Activated CD8-positive, alpha-beta memory T cell treated with anti-CD3 and anti-CD28 coated beads, Interleukin-2, amount 50 U/mL, for 48 hours (primary cell): ENCODE measurements around the gene METRN.

ENCODE experiments used
- DNase-seq: peaks from one replicate; pipeline ENCODE4 v3.0.0-alpha.2; 2020

Gene METRN

DNA sequence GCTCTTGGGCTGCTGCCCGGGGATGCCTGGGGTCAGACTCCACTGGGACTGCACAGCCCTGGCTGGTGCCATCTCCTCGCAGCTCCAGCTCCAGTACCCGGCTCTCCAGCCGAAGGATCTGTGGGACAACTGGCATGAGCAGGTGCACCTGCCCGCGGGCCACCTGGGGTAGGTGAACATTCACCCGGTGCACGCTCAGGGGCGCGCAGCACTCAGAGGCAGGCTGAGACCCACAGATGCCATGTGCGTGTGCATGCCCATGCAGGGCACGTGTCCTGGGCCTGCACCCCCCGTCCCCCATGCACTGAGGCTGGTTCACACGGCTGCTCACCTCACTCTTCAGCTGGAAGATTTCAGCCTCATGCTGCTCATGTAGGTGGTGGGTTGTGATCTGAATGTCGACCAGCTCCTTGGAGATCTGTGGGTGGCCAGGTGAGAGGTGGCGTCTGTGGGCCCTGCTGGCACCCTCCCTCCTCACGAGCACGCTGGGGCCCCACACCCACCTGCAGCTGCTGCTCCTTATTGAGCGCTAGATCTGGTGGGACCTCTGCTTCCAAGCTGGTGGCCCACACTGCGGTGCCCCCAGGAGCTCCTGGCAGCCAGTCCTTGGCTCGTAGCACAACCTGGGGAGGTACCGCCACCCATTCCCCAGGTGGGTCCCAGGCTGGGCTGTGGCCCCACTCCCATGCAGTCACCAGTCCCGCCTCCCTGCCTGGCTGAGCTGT lies 10.7 kb downstream of the METRN start:
- no peak for DNase-seq

DNA sequence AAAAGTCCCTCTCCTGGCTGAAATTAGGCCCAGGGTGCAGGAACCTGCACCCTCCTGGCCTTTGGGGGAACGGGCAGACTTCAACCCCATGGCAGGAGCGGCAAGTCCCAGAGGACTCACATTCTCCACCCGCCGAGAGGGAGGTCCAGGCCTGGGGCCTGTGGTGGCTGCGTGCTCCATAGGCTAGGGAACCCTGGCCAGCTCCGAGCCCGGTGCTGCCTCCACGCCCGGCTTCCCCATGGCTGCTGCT lies 11.2 kb downstream of the METRN start:
- DNase-seq = no peak

DNA sequence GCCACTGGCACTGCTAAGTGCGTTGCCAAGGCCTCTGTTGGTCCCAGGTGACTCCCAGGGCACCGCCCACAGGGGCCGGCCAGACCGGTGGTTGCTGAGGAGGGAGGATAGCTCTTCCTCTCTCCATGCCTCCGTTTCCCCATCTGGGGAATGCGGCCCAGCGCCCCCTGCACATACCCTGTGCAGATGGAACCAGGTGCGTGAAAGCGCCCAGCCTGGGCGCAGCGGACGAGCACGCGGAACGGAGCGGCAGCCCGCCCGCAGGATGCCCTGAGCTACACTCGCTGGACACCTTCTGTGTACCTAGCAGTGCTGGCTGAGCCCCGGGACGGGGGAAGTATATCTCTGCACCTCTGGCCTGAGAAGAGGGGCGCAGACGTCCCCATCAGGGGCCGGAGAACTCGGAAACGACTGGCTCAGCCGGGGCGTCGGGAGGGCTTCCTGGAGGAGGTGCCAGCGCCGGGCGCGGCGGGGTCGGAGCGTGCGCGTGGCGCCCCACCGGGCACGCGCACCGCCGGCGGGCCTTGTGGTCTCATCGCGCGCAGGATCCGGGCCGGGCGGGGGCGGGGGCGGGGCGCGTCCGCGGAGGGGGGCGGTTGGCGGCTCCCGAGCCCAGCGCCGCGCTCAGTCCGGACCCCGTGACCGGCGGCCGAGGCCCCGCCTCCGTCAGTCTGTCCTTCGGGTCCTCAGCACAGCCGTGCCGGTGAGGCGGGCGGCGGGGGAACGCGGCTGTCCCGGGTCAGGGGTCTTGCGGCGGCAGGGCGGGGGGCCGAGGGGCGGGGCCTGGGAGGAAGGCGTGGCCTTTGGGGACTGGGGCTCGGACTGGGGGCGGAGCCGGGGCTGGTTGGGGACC lies 11.7 kb downstream of the METRN start, which contains the start of the genes CCDC78 and HAGHL:
TSS of gene CCDC78 (minus strand) at position 6 of the 853 bp plus-strand sequence. CDS start 76 bp downstream, outside the sequence.
TSS of gene HAGHL (plus strand) at position 669 of the 853 bp plus-strand sequence. CDS start 404 bp downstream, outside the sequence.
- DNase-seq = peak; percentile 88

GRCh38 chr16:727291-727977 lies 12.5 kb downstream of the METRN start:
- no peak for DNase-seq

DNA sequence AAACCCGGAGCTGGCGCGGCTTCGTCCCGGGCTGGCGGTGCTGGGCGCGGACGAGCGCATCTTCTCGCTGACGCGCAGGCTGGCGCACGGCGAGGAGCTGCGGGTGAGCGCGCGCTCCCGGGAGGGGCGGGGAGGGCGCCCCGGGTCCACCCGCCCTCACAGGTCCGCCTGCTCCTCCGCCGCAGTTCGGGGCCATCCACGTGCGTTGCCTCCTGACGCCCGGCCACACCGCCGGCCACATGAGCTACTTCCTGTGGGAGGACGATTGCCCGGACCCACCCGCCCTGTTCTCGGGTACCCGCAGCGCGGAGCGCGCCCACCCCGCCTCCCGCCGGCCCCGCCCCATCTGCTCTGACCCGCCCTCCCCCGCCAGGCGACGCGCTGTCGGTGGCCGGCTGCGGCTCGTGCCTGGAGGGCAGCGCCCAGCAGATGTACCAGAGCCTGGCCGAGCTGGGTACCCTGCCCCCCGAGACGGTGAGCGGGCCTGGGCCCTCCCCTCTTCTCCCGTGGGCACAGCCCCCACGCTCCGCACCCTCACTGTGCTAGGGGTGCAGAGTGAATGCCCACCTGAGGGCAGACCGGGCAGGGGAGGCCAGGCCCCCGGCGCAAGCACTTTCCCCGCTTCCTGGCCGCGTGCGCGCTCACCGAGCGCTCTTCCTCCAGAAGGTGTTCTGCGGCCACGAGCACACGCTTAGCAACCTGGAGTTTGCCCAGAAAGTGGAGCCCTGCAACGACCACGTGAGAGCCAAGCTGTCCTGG lies 13.4 kb downstream of the METRN start:
- peak; percentile 85 for DNase-seq

DNA sequence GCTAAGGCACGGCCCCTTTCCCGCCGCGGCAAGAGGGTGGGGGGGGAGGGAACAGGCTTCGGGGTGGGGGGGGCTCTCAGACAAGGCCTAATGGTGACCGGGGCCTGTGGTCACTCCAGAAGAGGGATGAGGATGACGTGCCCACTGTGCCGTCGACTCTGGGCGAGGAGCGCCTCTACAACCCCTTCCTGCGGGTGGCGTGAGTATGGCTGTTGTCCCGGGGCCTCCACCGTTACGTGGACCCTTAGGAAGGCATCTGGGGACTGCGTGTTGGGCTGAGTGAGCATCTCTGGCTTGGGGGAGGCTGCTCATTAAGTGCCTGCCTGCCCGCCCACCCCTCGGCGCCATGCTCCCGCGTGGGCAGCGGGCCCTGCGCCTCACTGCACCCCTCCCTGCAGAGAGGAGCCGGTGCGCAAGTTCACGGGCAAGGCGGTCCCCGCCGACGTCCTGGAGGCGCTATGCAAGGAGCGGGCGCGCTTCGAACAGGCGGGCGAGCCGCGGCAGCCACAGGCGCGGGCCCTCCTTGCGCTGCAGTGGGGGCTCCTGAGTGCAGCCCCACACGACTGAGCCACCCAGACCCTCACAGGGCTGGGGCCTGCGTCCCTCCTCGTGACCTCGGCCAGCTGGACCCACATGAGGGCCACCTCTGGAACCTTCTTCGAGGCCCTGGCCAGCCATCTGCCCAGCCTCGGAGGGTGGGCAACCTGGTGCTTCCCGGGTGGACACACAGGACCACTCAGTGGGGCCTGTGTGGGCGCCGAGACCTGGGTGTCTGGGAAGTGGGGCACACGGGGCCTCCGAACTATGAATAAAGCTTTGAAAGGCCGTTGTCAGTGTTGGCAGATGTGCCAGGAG lies 14.2 kb downstream of the METRN start:
- DNase-seq = peak; percentile 60

- no peak for DNase-seq
These were observed 15.1 kb downstream of the METRN start for GRCh38 chr16:729768-730665.

GRCh38 chr16:730666-731509 lies 16.0 kb downstream of the METRN start:
- DNase-seq = no peak

DNA sequence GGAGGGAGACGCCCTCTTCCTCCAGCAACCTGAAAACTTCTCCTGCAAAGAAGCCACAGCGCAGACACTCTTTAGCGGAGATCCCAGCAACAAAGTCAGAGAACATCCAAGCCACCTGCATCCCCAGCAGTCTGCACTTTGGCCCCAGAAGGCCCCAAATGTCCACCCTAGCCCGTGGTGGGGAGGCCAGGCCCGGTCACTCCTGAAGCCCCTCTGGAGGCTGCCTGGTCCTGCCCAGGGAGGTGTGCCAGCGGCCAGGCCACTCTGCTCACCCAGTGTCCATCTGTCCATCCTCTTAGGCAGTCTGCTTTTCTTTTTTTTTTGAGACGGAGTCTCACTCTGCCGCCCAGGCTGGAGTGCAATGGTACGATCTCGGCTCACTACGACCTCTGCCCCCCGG lies 17.4 kb downstream of the METRN start:
- DNase-seq = no peak

GRCh38 chr16:732936-733335 lies 18.0 kb downstream of the METRN start:
- DNase-seq = no peak

GRCh38 chr16:733382-734207 lies 18.7 kb downstream of the METRN start:
- DNase-seq = peak; percentile 78

GRCh38 chr16:734208-734980 lies 19.5 kb downstream of the METRN start:
- DNase-seq = no peak

GRCh38 chr16:734981-735881 lies 20.3 kb downstream of the METRN start:
- peak; percentile 61 for DNase-seq

GRCh38 chr16:735982-736453 lies 21.1 kb downstream of the METRN start:
- peak; percentile 79 for DNase-seq

- no peak for DNase-seq
These were observed 22.1 kb downstream of the METRN start for GRCh38 chr16:736936-737481.
